ENCODE data around the gene KHDC1L. TPM values are rescaled to one million over a fixed set of nuclear protein-coding genes. Genes with fewer than 3 reads are reported as not detected.

The KHDC1L gene
- total RNA-seq, 1 experiment from 2014 or later = 1.1 TPM

- POLR2A ChIA-PET (ENCODE audit: unreplicated experiment) = no interaction called here
- H3K27me3 ChIP-seq (ENCODE audit: insufficient read depth, low read depth) = no peaks in the 10 kb centered on the region
- BruUV-seq (replicated peaks) = no TSS peak
Observed at GRCh38 chr6:73176057-73176456, 49.2 kb downstream of the KHDC1L start.

GRCh38 chr6:73174646-73175045 lies 50.6 kb downstream of the KHDC1L start:
- Histone ChIP-seq H3K9me3 (ENCODE audit: insufficient read depth, low read depth) (no peaks in the 10 kb centered on the region), H3K9me2 (ENCODE audit: insufficient read depth) (no peaks in the 10 kb centered on the region; the same call in 1 of the 2 replicates), H3K79me2 (ENCODE audit: low read depth) (no peaks in the 10 kb centered on the region), H3K27me3 (ENCODE audit: insufficient read depth, low read depth) (no peaks in the 10 kb centered on the region), H3F3A (ENCODE audit: insufficient read depth, low read depth) (no peaks in the 10 kb centered on the region), H3K4me2 (no peak overlapping the region), H2AFZ (no peak overlapping the region), H3K36me3 (ENCODE audit: low read depth) (no peaks in the 10 kb centered on the region), H4K20me1 (ENCODE audit: insufficient read depth) (no peaks in the 10 kb centered on the region), H3K27ac (no peak overlapping the region), H3K4me1 (replicated peaks; ENCODE audit: insufficient read depth) (no peaks in the 10 kb centered on the region), H3K4me3 (no peak overlapping the region)
- intact Hi-C loops (cut with micrococcal nuclease; ENCODE audit: unreplicated experiment) = no loop called here
- BruUV-seq (replicated peaks) = no TSS peak
- ChIA-PET POLR2A (ENCODE audit: unreplicated experiment) (no interaction called here), CTCF (no interaction called here)
- TF ChIP-seq CTCF (conservative IDR thresholded peaks at IDR 0.05) (no peak), EZH2 (IDR thresholded peaks at IDR 0.05; ENCODE audit: low read depth) (no peak)
- DNase-seq = no peak

More at GRCh38 chr6:73176057-73176456, 49.2 kb downstream of the KHDC1L start:
- H4K20me1 ChIP-seq (ENCODE audit: insufficient read depth) = no peaks in the 10 kb centered on the region
- H3K27ac ChIP-seq = no peak overlapping the region
- CTCF ChIA-PET = no interaction called here
- no peak overlapping the region for H3K4me3 ChIP-seq
- H3K79me2 ChIP-seq (ENCODE audit: low read depth) = no peaks in the 10 kb centered on the region
- H3K4me1 ChIP-seq (replicated peaks; ENCODE audit: insufficient read depth) = no peaks in the 10 kb centered on the region
- H3K9me2 ChIP-seq (ENCODE audit: insufficient read depth) = no peaks in the 10 kb centered on the region; the same call in 1 of the 2 replicates
- H3K9me3 ChIP-seq (ENCODE audit: insufficient read depth, low read depth) = no peaks in the 10 kb centered on the region
- no peak overlapping the region for H3K4me2 ChIP-seq
- intact Hi-C loops (cut with micrococcal nuclease; ENCODE audit: unreplicated experiment) = no loop called here
- H3K36me3 ChIP-seq (ENCODE audit: low read depth) = no peaks in the 10 kb centered on the region
- no peaks in the 10 kb centered on the region for H3F3A ChIP-seq (ENCODE audit: insufficient read depth, low read depth)
- no peak for DNase-seq
- no peak for TF ChIP-seq EZH2 (IDR thresholded peaks at IDR 0.05; ENCODE audit: low read depth)
- TF ChIP-seq CTCF (conservative IDR thresholded peaks at IDR 0.05) = no peak
- H2AFZ ChIP-seq = no peak overlapping the region

Other genes starting within 250 kb of the KHDC1L start
- gene KHDC1, start 37.7 kb upstream of the KHDC1L start, total RNA-seq (2021) = 14.3 and 16.2 TPM in 2 replicates
- gene DPPA5, start 128.8 kb upstream of the KHDC1L start, total RNA-seq (2021) = not detected in 2 replicates
- not detected in 2 replicates for gene KHDC3L, start 137.2 kb upstream of the KHDC1L start, total RNA-seq (2021)
- gene OOEP, start 144.4 kb upstream of the KHDC1L start, total RNA-seq (2021) = 10.9 and 12.2 TPM in 2 replicates
- 3.1 and 5.0 TPM in 2 replicates for gene DDX43, start 169.3 kb upstream of the KHDC1L start, total RNA-seq (2021)
- 25.5 and 26.1 TPM in 2 replicates for gene CGAS, start 226.8 kb upstream of the KHDC1L start, total RNA-seq (2021)
- gene MTO1, start 236.2 kb upstream of the KHDC1L start, total RNA-seq (2021) = 27.2 and 29.3 TPM in 2 replicates

Measured in PC-9 (cell line).